H1 (cell line): Measurements from ENCODE around the gene SPG11. TPM values are rescaled to one million over a fixed set of nuclear protein-coding genes. Genes with fewer than 3 reads are reported as not detected.
"Not testable (repeated sequence)": the region's sequence is repeated elsewhere in the genome, so short reads cannot be mapped to it uniquely, and the experiment has no call there.

Experiments
- CTCF ChIA-PET: fragments of 300-600 bp; sonication (Branson Sonifier 250); formaldehyde crosslinking; loops from one replicate; lab custom pipeline; 2021; ENCODE audit not compliant: partially characterized antibody; lab: Charles Lee
- POLR2A ChIA-PET: fragments of 300-600 bp; sonication (Branson Sonifier 250); formaldehyde crosslinking; loops from one replicate; lab custom pipeline; 2021; ENCODE audit warnings: inconsistent platforms; ENCODE audit not compliant: partially characterized antibody; lab: Charles Lee
- DNase-seq, 2 experiments: peaks; one replicate each; pipeline versions ENCODE4 v3.0.0 to v3.0.0-alpha.2; 2010 to 2022; ENCODE audit warnings: low spot score in 2 of 2, low read depth in 1 of 2, mixed read lengths in 1 of 2
- FAIRE-seq: peaks from 2 replicates; lab custom pipeline; 2011; peaks lifted over from hg19 to GRCh38; lab: Jason Lieb, UNC
- H2AFZ ChIP-seq: 2 replicates; pipeline ENCODE4 v1.8.1; 2012; ENCODE audit warnings: low read length, inconsistent platforms
- H2AK5ac ChIP-seq: 2 replicates; pipeline ENCODE4 v1.6.1; 2013; ENCODE audit warnings: low read depth, low read length
- H2BK120ac ChIP-seq: replicated peaks from 2 replicates; pipeline ENCODE3; 2013; ENCODE audit warnings: low read depth, low read length, inconsistent platforms
- H2BK12ac ChIP-seq: 2 replicates; pipeline ENCODE4 v1.6.1; 2013; ENCODE audit warnings: low read depth, low read length
- H2BK15ac ChIP-seq: 2 replicates; pipeline ENCODE4 v1.6.1; 2013; ENCODE audit warnings: low read length
- H2BK20ac ChIP-seq: 2 replicates; pipeline ENCODE4 v1.6.1; 2013; ENCODE audit warnings: low read length
- H2BK5ac ChIP-seq: 2 replicates; pipeline ENCODE4 v1.6.1; 2013; ENCODE audit warnings: low read depth, low read length
- H3K14ac ChIP-seq: 2 replicates; pipeline ENCODE4 v1.6.1; 2013; ENCODE audit warnings: inconsistent platforms; ENCODE audit not compliant: insufficient read length
- H3K18ac ChIP-seq: 2 replicates; pipeline ENCODE4 v1.6.1; 2013; ENCODE audit warnings: low read length; ENCODE audit errors: extremely low read depth
- H3K23ac ChIP-seq: 2 replicates; pipeline ENCODE4 v1.6.1; 2013; ENCODE audit warnings: inconsistent platforms; ENCODE audit not compliant: insufficient read length
- H3K23me2 ChIP-seq: 2 replicates; pipeline ENCODE4 v1.6.1; 2013; ENCODE audit warnings: low read depth, low read length
- H3K27ac ChIP-seq: 2 replicates; pipeline ENCODE4 v1.6.1; 2011; ENCODE audit warnings: low read depth, low read length, inconsistent platforms
- H3K27me3 ChIP-seq, 4 experiments: replicated peaks in 1 of 4; 1 replicate in 1 of 4; 2 replicates in 3 of 4; pipeline versions ENCODE4 v1.6.1 to v1.8.1; 2011 to 2013; ENCODE audit warnings: low read length in 3 of 4, mild to moderate bottlenecking in 3 of 4, inconsistent platforms in 2 of 4, mixed read lengths in 2 of 4, moderate library complexity in 1 of 4; ENCODE audit not compliant: control insufficient read depth in 3 of 4, insufficient read depth in 3 of 4; ENCODE audit errors: extremely low read depth in 1 of 4
- H3K36me3 ChIP-seq, 4 experiments: 2 replicates each; pipeline versions ENCODE4 v1.6.1 to v1.8.1; 2011 to 2013; ENCODE audit warnings: mild to moderate bottlenecking in 4 of 4, low read length in 3 of 4, moderate library complexity in 2 of 4, control low read depth in 1 of 4, inconsistent platforms in 1 of 4; ENCODE audit not compliant: insufficient read depth in 4 of 4, control insufficient read depth in 2 of 4
- H3K4ac ChIP-seq: replicated peaks from 2 replicates; pipeline ENCODE3; 2013; ENCODE audit warnings: low read length, low read depth, mixed read lengths, inconsistent platforms; ENCODE audit not compliant: insufficient read length
- H3K4me1 ChIP-seq, 4 experiments: replicated peaks in 1 of 4; 1 replicate in 1 of 4; 2 replicates in 3 of 4; pipeline versions ENCODE4 v1.6.1 to v1.8.1; 2011 to 2013; ENCODE audit warnings: low read length in 3 of 4, inconsistent platforms in 2 of 4, mixed read lengths in 1 of 4; ENCODE audit not compliant: insufficient read depth in 4 of 4, control insufficient read depth in 3 of 4
- H3K4me2 ChIP-seq, 2 experiments: 2 replicates each; pipeline versions ENCODE4 v1.6.1 to v1.8.1; 2011 to 2013; ENCODE audit warnings: low read depth in 2 of 2, low read length in 2 of 2, control low read depth in 1 of 2, inconsistent platforms in 1 of 2, mild to moderate bottlenecking in 1 of 2; ENCODE audit not compliant: insufficient read depth in 1 of 2
- H3K4me3 ChIP-seq, 4 experiments: fragments of 200-600, 300-600 bp in 1 of 4; sonication (generic), shearing (Covaris generic), sonication (Bioruptor Twin) in 1 of 4; 2 replicates each; pipeline versions ENCODE4 v1.5.1 to v1.8.1; 2011 to 2016; ENCODE audit warnings: low read length in 4 of 4, low read depth in 3 of 4, control low read depth in 2 of 4, inconsistent platforms in 2 of 4, mild to moderate bottlenecking in 2 of 4, mixed read lengths in 1 of 4, moderate library complexity in 1 of 4; ENCODE audit not compliant: insufficient read depth in 2 of 4; ENCODE audit errors: extremely low read depth in 1 of 4
- H3K56ac ChIP-seq: replicated peaks from 2 replicates; pipeline ENCODE3; 2013; ENCODE audit warnings: low read depth, mild to moderate bottlenecking, mixed read lengths, low read length, inconsistent platforms; ENCODE audit not compliant: insufficient read length
- H3K79me1 ChIP-seq: 2 replicates; pipeline ENCODE4 v1.6.1; 2013; ENCODE audit warnings: low read depth, low read length, control low read depth
- H3K79me2 ChIP-seq, 2 experiments: 2 replicates each; pipeline versions ENCODE4 v1.6.1 to v1.8.1; 2012 to 2013; ENCODE audit warnings: low read length in 2 of 2, mild to moderate bottlenecking in 2 of 2, inconsistent platforms in 1 of 2; ENCODE audit not compliant: insufficient read depth in 2 of 2, control insufficient read depth in 1 of 2
- H3K9ac ChIP-seq, 4 experiments: replicated peaks in 1 of 4; 1 replicate in 1 of 4; 2 replicates in 3 of 4; pipeline versions ENCODE4 v1.6.1 to v1.8.1; 2011 to 2013; ENCODE audit warnings: low read depth in 3 of 4, low read length in 3 of 4, control low read depth in 2 of 4, mild to moderate bottlenecking in 2 of 4, moderate library complexity in 2 of 4, inconsistent platforms in 1 of 4; ENCODE audit errors: extremely low read depth in 1 of 4
- H3K9me3 ChIP-seq, 2 experiments: 2 replicates each; pipeline versions ENCODE4 v1.6.1 to v1.8.1; 2012 to 2013; ENCODE audit warnings: mild to moderate bottlenecking in 2 of 2, moderate library complexity in 2 of 2, control low read depth in 1 of 2, inconsistent platforms in 1 of 2, low read depth in 1 of 2, low read length in 1 of 2, mixed read lengths in 1 of 2; ENCODE audit not compliant: insufficient read depth in 2 of 2
- H4K20me1 ChIP-seq, 2 experiments: replicated peaks in 1 of 2; 2 replicates each; pipeline versions ENCODE3 to v1.8.1; 2011 to 2013; ENCODE audit warnings: inconsistent platforms in 2 of 2, low read length in 2 of 2, mild to moderate bottlenecking in 1 of 2; ENCODE audit not compliant: insufficient read depth in 2 of 2, control insufficient read depth in 1 of 2
- H4K5ac ChIP-seq: 2 replicates; pipeline ENCODE4 v1.6.1; 2013; ENCODE audit warnings: low read length, low read depth, mixed read lengths, inconsistent platforms; ENCODE audit not compliant: insufficient read length
- H4K8ac ChIP-seq: 2 replicates; pipeline ENCODE4 v1.8.0; 2013; ENCODE audit warnings: mild to moderate bottlenecking, moderate library complexity, low read length, inconsistent platforms; ENCODE audit not compliant: insufficient read depth; ENCODE audit errors: extremely low read depth
- H4K91ac ChIP-seq: replicated peaks from 2 replicates; pipeline ENCODE3; 2013; ENCODE audit warnings: low read length, mixed read lengths, inconsistent platforms; ENCODE audit not compliant: insufficient read length
- whole genome bisulfite sequencing, 2 experiments: shearing (Covaris generic) in 1 of 2; methylation state at CpG; one replicate each; pipeline versions ENCODE4 v1.1.6 to v1.1.7; 2013 to 2015; ENCODE audit warnings: low lambda C conversion rate in 2 of 2, mixed read lengths in 2 of 2, inconsistent platforms in 1 of 2, low coverage in 1 of 2, missing lambda C conversion rate in 1 of 2; ENCODE audit not compliant: insufficient replicate concordance in 2 of 2, insufficient coverage in 1 of 2, insufficient read length in 1 of 2; ENCODE audit errors: extremely low coverage in 1 of 2, missing lambda C conversion rate in 1 of 2; 5-methylcytosine and 5-hydroxymethylcytosine counted together
- polyA plus RNA-seq, 7 experiments: library from polyadenylated mRNA; depleted of rRNA in 3 of 7; stranded (reverse) in 5 of 7; unstranded in 2 of 7; fragments of >200 nt in 5 of 7; fragments of 200-250 nt in 2 of 7; gene quantifications; 1 replicate in 5 of 7; 2 replicates in 1 of 7; 4 replicates in 1 of 7; pipeline versions ENCODE4 v1.2.1 to v1.2.3, GENCODE V29; 2011 to 2013; ENCODE audit warnings: missing spikeins in 2 of 7, mixed read lengths in 2 of 7
- total RNA-seq: library from RNA; stranded (reverse); fragmentation: NEBNext Ultra II Directional; extraction: Animal tissue kit (Norgen Biotek cat#: 25700); gene quantifications from 2 replicates; pipeline ENCODE4 v1.2.1, GENCODE V29; 2021

The SPG11 gene
- total and polyA plus RNA-seq, 2 of the 8 experiments (the other 6 are each of a cell fraction or from before 2014, with no cell fraction given), result 37.1 to 38.6 TPM

DNA sequence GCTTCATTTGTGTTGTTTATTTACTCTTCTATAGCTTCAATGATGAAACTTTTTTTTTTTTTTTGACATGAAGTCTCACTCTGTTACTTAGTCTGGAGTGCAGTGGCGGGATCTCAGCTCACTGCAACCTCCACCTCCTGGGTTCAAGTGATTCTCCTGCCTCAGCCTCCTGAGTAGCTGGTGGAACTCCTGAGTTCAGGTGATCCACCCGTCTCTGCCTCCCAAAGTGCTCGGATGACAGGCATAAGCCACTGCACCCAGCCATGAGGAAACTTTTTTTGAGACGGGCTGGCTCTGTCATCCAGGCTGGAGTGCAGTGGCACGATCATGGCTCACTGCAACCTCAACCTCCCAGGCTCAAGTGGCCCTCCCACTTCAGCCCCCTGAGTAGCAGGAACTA is 131.2 kb downstream of the SPG11 start:
- POLR2A ChIA-PET, result interaction anchor here (1.7 to 2.0 kb wide), 2 partner anchors 10 to 105 kb away, joined by 7 read pairs; partner anchors contain the start of gene CTDSPL2
- not testable (repeated sequence) for H3K27me3 ChIP-seq, H4K8ac ChIP-seq, H2BK5ac ChIP-seq, H2BK20ac ChIP-seq, H3K23me2 ChIP-seq, H4K20me1 ChIP-seq, H4K5ac ChIP-seq, H3K27ac ChIP-seq, H3K79me2 ChIP-seq, H3K18ac ChIP-seq, H2BK12ac ChIP-seq, H3K4me2 ChIP-seq, H3K9ac ChIP-seq, FAIRE-seq, H2AFZ ChIP-seq, DNase-seq, H3K9me3 ChIP-seq, H3K4me1 ChIP-seq, H3K4me3 ChIP-seq, H3K36me3 ChIP-seq, H3K79me1 ChIP-seq, H2BK120ac ChIP-seq, H2BK15ac ChIP-seq, H2AK5ac ChIP-seq, H3K23ac ChIP-seq, H4K91ac ChIP-seq, H3K56ac ChIP-seq, H3K4ac ChIP-seq, H3K14ac ChIP-seq
- WGBS, 2 experiments, result 97% methylated on average over 5 of the region's 5 CpGs; no CpG with 5 or more reads in 1 of the 2 experiments
- CTCF ChIA-PET, result interaction anchor here (0.6 to 1.9 kb wide), 7 partner anchors 12 to 650 kb away, joined by 3 to 6 read pairs (median 3); no protein-coding TSS in a partner anchor
